Neural progenitor cell (in vitro differentiated cells): ENCODE data around the gene ALDH3A1.

Source experiments
- CTCF ChIP-seq: fragments of 200-600 bp; sonication (generic); IDR thresholded peaks from 2 replicates; pipeline ENCODE4 v1.5.1; 2017; ENCODE audit warnings: antibody characterized with exemption, mild to moderate bottlenecking
- EZH2 ChIP-seq: fragments of 200-600 bp; sonication (generic); IDR thresholded peaks from 2 replicates; pipeline ENCODE4 v1.6.1; 2017; ENCODE audit warnings: antibody characterized with exemption, mild to moderate bottlenecking, moderate library complexity
- EZH2phosphoT487 ChIP-seq: fragments of 200-600 bp; sonication (generic); IDR thresholded peaks from 2 replicates; pipeline ENCODE4 v1.6.1; 2017; ENCODE audit warnings: antibody characterized with exemption

- TF ChIP-seq CTCF (no peak), EZH2 (no peak), EZH2phosphoT487 (no peak)
Observed at GRCh38 chr17:19727501-19728078, 20.5 kb downstream of the ALDH3A1 start.
